ENCODE results near the gene VSTM2B.

The VSTM2B gene

GRCh38 chr19:29598496-29598895 lies 72.7 kb downstream of the VSTM2B start:
- no peak for DNase-seq

- DNase-seq: no peak
These were observed 77.5 kb downstream of the VSTM2B start for GRCh38 chr19:29603308-29603707.

DNA sequence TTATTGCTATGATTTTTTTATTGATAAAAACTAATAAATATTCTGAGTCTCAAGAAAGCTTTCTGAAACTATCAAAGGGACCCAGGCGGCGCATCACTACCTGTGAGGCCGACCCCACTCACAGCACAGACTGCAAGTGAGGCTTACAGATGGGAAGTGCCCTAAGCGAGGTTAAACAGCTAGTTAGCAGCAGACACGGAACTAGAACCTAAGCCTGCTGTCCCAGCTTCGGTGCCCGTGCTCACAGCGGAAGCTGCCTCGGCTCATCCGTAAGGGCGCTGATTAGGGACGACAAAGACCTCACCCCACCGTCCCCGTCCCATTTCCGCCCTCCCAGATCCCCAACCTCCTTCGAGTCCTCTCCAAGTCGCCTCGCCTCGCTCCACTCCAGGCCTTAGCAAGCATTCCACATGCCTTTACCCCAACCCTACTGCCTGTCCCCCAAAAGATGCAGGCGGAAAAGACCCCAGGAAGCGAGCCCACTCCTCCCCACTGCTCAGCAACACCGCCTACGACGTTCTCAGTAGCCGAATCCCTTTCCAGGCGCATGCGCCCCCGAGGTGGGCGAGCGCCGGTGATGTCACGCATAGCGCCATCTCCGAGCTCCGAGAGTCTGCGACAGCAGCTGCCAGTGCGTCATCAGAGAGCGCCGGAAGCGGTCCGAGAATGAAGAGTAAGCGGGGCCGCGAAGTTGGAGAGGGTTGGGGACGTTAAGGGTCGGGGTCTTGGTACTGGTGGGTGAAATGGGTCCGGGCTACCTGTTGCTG lies 80.0 kb downstream of the VSTM2B start, which contains the start of gene POP4:
POP4 (plus strand) TSS at position 631 of the 767 bp plus-strand sequence; CDS start at position 667, 36 bp downstream.
- DNase-seq: peak; percentile 81

GRCh38 chr19:29606420-29606747 lies 80.6 kb downstream of the VSTM2B start:
- no peak for DNase-seq

- no peak for DNase-seq
These were observed 83.8 kb downstream of the VSTM2B start for GRCh38 chr19:29609636-29610035.

DNA sequence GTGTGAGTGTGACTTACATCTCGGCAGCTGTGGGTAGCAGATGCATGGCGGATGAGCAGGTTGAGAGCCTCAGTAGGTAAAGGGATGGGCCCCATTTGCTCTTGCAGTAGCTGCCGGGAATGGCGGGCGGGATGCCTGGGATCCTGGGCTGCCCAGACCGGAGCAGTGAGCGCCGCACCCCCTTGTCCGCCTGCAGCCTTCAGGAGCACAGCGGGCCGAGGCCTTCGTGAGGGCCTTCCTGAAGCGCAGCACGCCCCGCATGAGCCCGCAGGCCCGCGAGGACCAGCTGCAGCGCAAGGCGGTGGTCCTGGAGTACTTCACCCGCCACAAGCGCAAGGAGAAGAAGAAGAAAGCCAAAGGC lies 84.4 kb downstream of the VSTM2B start:
- no peak for DNase-seq

DNA sequence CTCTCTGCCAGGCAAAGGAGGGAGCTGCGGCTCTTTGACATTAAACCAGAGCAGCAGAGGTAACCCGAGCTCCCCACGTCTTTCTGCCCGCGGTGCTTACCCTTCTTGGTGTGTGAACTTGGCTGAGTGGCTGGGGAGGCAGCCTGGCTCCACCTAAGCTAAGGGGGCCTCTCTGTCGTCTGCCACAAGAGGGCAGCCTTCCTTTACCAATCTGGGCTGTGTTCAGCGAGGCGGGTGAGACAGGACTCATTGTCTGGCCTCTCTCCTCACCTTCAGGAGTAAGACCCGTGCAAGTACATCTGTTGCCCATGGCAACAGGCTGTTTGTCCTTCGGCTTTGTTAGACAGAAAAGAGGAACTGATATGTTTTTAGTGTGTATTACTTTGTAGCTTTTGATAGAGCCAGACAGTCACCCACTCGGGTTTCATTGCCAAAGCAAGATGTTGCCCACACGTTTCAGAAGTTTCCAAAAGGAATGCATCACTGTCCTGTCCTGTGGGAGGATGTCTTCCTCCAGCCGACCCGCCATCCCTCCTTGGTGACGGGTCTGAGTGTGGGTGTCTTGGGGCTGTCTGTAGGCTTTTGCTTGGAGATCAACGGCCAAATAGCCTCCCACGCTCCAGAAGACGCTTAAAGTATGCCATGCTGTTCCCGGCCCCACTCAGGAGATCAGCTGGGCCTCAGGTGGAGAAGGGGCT lies 84.9 kb downstream of the VSTM2B start:
- DNase-seq: peak; percentile 42

- no peak for DNase-seq
These were observed 86.3 kb downstream of the VSTM2B start for GRCh38 chr19:29612121-29612520.

DNA sequence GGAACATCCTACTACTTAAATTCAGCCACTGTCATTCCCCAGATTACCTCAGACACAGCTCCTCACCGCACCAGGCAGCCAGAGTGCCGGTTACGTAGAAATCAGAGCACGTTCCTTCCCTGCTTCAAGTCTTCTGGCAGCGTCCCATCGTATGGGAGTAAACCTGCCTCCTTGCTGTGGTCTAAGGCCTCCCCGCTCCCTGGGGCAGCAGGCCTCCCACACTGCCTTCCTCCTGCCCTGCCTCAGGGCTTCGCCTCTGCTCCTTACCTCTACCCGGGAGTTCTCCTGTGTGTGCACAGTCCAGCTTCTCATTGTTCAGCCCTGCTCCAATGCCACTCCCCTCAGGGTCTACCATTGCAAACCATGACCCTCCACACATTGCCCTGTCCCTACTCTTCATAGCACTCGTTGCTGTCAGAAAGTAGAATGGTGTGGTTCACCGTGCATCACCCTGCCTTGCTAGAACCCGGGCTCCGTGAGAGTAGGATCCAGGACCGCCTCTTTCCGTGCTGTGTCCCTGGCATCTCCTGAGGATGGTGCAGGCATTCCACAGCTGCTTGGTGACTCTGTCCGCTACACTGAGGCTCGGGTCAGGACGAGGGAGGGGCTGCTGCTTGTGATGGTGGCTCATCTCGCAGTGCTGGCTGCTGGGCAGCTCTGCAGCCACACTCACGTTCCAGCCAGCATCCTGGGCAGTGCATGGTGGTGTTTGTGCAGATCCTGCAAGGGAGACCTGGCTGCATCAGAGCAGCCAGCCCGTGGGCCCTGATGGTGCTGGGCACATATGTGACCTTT lies 87.2 kb downstream of the VSTM2B start:
- no peak for DNase-seq

GRCh38 chr19:29614046-29614445 lies 88.3 kb downstream of the VSTM2B start:
- no peak for DNase-seq
